ENCODE measurements around the gene MAEA.

DNA sequence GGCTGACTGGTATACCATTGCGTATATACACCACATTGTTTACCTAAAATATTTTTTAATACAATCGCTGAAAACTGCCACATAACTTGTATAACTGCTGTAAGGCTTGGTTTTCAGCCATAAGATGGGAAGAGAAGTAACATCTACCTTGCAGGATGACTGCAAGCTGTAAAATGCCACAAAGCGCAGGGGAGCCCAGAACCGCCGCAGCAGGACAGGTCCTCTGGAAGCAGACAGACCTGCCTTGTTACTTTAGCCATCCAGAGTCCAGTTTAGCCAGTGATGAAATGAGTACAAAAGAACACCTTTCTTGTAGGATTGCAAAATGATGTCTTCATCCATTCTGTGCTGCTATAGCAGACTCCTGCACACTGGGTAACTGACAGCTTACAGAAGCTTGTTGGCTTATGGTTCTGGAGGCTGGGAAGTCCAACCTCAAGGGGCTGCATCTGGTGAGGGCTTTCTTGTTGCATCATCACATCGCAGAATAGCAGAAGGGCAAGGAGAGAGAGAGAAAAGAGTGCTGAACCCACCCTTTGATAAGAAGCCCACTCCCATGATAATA, 36.7 kb upstream of the MAEA start:
- TF ChIP-seq, protein P1, sequence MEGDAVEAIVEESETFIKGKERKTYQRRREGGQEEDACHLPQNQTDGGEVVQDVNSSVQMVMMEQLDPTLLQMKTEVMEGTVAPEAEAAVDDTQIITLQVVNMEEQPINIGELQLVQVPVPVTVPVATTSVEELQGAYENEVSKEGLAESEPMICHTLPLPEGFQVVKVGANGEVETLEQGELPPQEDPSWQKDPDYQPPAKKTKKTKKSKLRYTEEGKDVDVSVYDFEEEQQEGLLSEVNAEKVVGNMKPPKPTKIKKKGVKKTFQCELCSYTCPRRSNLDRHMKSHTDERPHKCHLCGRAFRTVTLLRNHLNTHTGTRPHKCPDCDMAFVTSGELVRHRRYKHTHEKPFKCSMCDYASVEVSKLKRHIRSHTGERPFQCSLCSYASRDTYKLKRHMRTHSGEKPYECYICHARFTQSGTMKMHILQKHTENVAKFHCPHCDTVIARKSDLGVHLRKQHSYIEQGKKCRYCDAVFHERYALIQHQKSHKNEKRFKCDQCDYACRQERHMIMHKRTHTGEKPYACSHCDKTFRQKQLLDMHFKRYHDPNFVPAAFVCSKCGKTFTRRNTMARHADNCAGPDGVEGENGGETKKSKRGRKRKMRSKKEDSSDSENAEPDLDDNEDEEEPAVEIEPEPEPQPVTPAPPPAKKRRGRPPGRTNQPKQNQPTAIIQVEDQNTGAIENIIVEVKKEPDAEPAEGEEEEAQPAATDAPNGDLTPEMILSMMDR (IDR thresholded peaks at IDR 0.05), result no peak
- TF ChIP-seq POLR2A (IDR thresholded peaks at IDR 0.05) (no peak), EP300 (IDR thresholded peaks at IDR 0.05) (no peak)
